CD4-positive, alpha-beta T cell treated with Interleukin-17A for 4 hours (primary cell): ENCODE measurements around the gene COL9A2.
A peak's percentile ranks its signal among the peaks of the same experiment; 100 is the strongest.
"Not testable (repeated sequence)": the region's sequence is repeated elsewhere in the genome, so short reads cannot be mapped to it uniquely, and the experiment has no call there.

Experiments
- DNase-seq: peaks from one replicate; pipeline ENCODE4 v3.0.0-alpha.2; 2020; ENCODE audit warnings: mixed read lengths

The COL9A2 gene

GRCh38 chr1:40316595-40317393 is at the start of gene COL9A2:
TSS of gene COL9A2 (minus strand) at chr1:40317286. CDS start at chr1:40317197, 89 bp downstream.
- DNase-seq = peak; percentile 76

GRCh38 chr1:40363721-40364120 is 46.6 kb upstream of the COL9A2 start:
- no peak for DNase-seq

DNA sequence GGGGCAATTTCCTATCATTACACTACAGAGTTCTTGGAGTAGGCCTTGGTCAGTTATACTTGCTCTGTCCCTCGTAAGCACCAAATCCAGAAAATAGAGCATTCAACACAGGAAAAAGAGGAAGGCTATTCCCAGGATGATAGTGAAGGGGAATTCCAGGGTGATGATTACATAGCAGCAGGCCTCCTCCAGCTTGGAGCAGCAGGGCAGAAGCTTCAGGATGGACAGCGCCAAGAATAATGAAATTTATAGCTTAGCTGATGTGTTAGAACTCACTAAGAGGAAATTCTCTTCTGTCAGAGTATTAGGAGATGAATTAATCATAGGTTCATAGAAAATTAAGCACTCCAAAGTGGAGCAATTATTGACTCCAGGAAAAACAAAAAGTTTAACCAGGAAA is 45.6 kb upstream of the COL9A2 start:
- DNase-seq = no peak

DNA sequence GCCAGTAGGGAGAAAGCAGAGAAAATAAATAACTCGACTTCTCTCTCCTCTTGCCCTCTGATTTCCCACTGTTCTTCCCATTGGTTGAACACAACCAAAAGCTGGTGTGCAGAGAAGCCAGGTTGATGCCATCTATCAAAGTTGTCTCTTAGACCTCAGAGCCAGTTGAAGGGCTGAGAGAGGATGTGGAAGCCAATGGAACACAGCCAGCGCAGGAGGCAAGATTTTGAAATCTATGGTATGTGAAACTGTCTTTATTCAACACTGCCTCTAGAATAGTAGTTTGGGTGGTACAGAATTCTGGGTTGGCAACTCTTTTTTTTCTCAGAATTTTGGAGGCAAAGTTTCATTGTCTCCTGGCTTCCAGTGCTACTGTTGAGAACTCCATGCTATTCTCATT is 45.1 kb upstream of the COL9A2 start:
- no peak for DNase-seq

GRCh38 chr1:40361637-40362036 is 44.6 kb upstream of the COL9A2 start:
- no peak for DNase-seq

DNA sequence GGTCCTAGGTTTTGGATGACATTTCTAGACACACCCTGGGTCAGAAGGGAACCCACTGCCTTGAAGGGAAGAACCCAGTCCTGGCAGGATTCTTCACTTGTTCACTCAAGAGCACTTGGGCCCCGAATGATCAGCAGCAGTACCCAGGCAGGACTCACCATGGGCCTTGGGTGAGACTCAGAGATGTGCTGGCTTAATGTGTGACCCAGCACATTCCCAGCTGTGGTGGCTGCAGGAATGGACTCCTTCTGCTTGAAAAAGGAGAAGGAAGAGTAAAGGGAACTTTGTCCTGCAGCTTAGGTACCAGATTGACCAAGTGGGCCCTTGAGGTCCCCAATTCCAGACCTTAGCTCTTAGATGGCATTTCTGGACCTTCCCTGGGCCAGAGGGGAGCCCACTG is 44.1 kb upstream of the COL9A2 start:
- DNase-seq = no peak

- no peak for DNase-seq
These were observed 43.5 kb upstream of the COL9A2 start for GRCh38 chr1:40360631-40361030.

DNA sequence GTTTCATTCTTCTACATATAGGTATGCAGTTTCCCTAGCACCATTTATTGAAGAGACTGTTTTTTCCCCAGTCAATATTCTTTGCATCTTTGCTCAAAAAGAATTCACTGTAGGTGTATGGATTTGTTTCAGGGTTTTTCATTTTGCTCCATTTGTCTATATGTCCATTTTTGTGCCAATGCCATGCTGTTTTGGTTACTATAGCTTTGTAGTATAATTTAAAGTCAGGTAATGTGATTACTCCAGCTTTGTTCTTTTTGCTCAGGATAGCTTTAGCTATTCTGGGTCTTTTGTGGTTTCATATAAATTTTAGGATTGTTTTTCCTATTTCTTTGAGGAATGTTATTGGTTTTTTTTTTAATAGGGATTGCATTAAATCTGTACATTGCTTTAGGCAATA is 40.5 kb upstream of the COL9A2 start:
- DNase-seq = no peak

DNA sequence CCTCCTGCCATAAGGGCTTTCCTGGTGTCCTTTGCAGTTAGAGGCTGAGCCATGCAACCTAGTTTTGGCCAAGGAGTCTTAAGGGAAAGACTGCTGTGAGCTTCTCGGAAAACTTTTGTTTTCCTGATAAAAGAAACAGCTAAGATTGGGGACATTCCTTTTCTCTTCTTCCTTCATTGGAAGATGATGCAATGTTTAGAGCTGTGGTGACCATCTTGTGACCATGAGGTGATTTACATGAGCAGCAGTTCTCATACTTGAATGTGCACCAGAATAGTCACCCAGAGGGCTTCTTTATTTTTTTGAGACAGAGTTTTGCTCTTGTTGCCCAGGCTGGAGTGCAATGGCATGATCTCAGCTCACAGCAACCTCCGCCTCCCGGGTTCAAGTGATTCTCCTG is 36.0 kb upstream of the COL9A2 start:
- no peak for DNase-seq

GRCh38 chr1:40352126-40352525 is 35.0 kb upstream of the COL9A2 start:
- DNase-seq = no peak

- DNase-seq = no peak
These were observed 34.0 kb upstream of the COL9A2 start for GRCh38 chr1:40351124-40351523.

GRCh38 chr1:40350391-40350790 is 33.3 kb upstream of the COL9A2 start:
- no peak for DNase-seq

DNA sequence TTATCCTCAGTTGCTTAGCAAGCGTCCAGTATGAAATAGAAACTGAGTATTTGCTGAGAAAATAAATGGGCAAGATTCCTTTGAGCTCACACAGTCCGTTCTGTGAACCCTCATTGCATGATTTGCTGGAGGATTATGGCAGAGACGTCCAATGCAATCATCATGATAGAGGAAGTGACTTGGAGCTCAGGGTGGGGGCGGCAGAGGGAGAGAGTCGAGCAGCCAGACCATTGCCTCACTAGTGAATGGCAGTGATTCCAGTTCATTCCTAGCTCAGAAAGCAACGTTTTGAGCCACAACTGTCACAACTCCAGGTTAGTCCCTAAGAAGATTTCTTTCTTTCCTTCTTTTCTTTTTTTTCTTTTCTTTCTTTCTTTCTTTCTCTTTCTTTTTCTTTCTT is 27.5 kb upstream of the COL9A2 start:
- peak; percentile 56 for DNase-seq

DNA sequence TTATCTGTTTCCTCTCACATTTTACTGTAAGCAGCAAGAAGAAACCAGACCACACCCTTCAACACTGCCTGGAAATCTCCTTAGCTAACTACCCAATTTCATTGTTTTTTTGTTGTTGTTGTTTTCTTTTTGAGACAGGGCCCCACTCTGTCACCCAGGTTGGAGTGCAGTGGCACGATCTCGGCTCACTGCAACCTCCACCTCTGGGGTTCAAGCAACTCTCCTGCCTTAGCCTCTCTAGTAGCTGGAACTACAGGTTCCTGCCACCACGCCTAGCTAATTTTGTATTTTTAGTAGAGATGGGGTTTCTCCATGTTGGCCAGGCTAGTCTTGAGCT is 25.3 kb upstream of the COL9A2 start:
- not testable (repeated sequence) for DNase-seq

GRCh38 chr1:40341491-40342380 is 24.6 kb upstream of the COL9A2 start:
- DNase-seq = peak; percentile 19

DNA sequence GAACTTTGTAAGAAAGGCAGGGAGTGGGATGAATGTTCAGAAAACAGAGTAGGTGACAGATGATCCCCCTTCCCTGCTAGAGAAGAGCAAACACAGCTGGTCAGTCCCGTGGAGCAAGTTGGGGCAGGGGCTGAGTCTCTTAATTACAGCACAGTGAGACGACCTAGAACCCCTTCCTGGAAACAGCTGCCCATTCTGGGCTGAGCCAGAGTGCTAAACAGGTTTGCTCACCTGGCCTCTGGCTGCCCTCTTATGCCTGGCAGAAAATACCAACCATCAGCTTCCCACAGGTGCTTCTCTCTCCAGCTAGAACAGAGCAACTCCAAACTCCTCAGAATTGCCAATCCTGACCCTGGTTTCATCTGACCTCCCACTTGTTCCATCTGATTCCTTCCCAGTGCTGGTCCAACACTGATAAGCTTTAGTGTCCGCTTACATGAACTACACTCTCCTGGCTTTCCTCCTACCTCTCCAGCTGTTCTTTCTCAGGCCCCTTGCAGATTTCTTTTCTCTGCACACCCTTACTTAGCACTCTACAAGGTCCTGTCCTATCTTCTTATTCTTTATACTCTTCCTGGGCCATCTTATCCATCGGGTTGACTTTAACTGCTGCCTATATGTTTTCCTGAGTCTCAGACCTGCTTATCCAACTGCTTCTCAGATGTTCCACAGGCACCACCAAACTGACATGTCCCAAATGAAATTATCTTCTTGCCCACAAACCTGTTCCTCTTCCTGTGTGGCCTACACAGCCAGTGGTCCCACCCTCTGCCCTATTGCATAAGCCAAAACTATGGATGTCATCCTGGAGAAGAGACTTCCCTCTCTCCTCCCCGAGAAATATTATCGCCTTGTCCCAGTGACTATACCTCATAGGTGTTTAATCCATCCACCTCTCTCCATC is 22.6 kb upstream of the COL9A2 start:
- no peak for DNase-seq

- peak; percentile 92 for DNase-seq
These were observed 21.8 kb upstream of the COL9A2 start for GRCh38 chr1:40338745-40339419.

DNA sequence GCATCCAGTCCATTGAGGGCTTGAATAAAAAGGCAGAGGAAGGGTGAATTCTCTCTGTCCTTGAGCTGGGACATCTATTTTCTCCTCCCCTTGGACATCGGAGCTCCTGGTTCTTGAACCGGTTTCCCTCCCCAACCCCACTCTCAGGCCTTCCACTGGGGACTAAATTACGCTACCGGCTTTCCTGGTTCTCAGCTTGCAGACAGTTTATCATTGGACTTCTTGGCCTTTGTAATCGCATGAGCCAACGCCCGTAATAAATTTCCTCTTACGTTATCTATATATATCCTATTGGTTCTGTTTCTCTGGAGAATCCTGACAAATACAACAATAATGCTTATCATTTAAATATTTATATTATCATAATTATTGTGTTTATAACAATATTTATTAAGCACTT is 20.4 kb upstream of the COL9A2 start:
- DNase-seq = no peak

GRCh38 chr1:40332695-40333094 is 15.6 kb upstream of the COL9A2 start:
- DNase-seq = no peak

DNA sequence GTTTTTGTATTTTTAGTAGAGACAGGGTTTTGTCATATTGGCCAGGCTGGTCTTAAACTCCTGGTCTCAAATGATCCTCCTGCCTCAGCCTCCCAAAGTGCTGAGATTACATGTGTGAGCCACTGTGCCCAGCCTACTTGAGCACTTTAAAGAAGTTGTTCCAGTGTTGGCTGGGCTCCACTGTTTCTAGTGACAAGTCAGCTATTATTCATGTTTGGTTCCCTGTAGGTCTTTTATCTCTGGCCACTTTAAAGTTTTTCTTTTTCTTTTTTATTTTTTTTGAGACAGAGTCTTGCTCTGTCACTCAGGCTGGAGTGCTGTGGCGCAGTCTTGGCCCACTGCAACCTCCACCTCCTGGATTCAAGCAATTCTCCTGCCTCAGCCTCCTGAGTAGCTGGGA is 14.3 kb upstream of the COL9A2 start:
- DNase-seq = not testable (repeated sequence)

DNA sequence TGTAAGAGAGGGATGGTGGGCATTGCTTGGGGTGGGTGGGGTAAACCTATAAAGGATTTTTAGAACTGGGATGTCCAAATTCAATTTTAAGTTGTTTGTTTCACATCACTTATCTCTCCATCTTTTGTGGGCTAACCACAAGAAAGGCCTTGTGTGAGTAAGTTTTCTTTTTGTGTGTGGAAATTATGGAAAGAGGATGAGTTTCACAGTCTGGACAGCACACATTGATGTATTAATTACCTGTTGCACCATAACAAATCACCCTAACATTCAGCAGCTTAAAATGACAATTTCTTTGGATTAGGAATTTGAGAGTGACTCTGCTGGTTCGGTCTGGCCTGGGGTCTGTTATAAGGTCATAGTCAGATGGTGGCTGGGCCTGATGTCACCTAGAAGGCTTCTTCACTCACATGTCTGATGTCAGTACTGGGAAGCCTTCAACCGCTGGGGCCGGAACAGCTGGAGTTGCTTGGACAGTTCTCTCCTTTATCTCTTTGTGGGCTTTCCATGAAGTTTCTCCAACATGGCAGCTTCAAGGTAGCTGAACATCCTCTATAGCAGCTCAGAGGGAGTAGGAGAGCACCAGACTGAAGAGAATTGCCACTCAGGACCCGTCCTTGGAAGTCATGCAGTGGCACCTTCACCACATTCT is 2.0 kb upstream of the COL9A2 start:
- no peak for DNase-seq

DNA sequence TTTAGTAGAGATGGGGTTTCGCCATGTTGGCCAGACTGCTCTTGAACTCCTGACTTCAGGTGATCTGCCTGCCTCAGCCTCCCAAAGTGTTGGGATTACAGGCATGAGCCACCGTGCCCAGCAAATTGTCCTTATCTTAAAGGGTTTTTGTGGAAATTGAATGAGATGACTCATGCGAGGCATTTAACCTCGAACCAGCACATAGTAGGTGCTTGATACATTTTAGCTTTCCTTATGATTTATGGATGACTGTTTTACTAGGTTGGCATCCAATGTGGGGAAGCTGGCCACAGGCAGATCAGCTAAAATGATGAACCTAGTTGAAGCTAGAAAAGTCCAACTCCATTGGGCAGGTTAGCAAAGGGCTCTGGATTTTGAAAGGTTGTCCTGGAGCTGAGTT is 1.4 kb upstream of the COL9A2 start:
- no peak for DNase-seq
